MG63 (cell line): ENCODE results near the gene PRRX2. TPM values are rescaled to one million over a fixed set of nuclear protein-coding genes. Genes with fewer than 3 reads are reported as not detected.

Experiments
- DNase-seq: peaks from one replicate; pipeline ENCODE4 v3.0.0-alpha.2; 2020
- H3K27me3 ChIP-seq: fragments of 250-450 bp; sonication (Bioruptor Pico); 2 replicates; pipeline ENCODE4 v1.5.1; 2020; ENCODE audit warnings: mild to moderate bottlenecking, moderate library complexity
- H3K36me3 ChIP-seq: fragments of 250-450 bp; sonication (Bioruptor Pico); 2 replicates; pipeline ENCODE4 v1.5.1; 2020; ENCODE audit warnings: mild to moderate bottlenecking, moderate library complexity
- H3K4me3 ChIP-seq: fragments of 250-450 bp; sonication (Bioruptor Pico); 2 replicates; pipeline ENCODE4 v1.5.1; 2020; ENCODE audit warnings: mild to moderate bottlenecking, moderate library complexity
- H3K9me3 ChIP-seq: fragments of 250-450 bp; sonication (Bioruptor Pico); 2 replicates; pipeline ENCODE4 v1.5.1; 2020; ENCODE audit warnings: mild to moderate bottlenecking, moderate library complexity
- total RNA-seq: library from RNA; depleted of rRNA; stranded (reverse); fragments of >200 nt; shearing (Covaris generic); gene quantifications from 2 replicates; pipeline ENCODE4 v1.2.3, GENCODE V29; 2014; ENCODE audit warnings: low replicate concordance; rRNA removed

PRRX2 gene
- 20.1 and 38.4 TPM in 2 replicates for total RNA-seq

DNA sequence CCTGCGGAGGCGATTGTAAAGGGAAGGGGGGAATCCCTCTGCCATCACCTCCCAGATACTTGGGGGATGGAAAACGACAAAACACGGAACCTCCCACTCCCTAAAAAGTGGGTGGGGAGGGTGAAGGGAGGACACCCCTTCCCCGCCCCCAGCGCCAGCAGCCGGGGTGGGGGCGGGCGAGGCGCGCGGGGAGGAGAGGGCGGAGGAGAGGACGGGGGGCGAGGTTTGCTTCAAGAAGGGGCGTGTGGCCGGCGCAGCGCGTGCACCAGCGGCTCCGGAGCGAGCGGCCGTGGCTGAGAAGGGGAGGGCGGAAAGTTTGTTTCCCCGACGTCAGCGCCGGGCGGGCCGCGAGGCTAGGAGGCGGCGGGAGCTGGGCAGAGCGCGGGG lies at the start of gene PRRX2:
PRRX2 (plus strand) TSS at position 259 of the 387 bp plus-strand sequence. CDS start 221 bp downstream, outside the sequence.
- no peaks in the 10 kb centered on the region for H3K27me3 ChIP-seq
- H3K4me3 ChIP-seq = peak within 1 kb of the TSS; percentile 60
- H3K36me3 ChIP-seq = no peaks in the 10 kb centered on the region; the same call in 1 of the 2 replicates
- H3K9me3 ChIP-seq = no peaks in the 10 kb centered on the region
- DNase-seq = peak; percentile 69

DNA sequence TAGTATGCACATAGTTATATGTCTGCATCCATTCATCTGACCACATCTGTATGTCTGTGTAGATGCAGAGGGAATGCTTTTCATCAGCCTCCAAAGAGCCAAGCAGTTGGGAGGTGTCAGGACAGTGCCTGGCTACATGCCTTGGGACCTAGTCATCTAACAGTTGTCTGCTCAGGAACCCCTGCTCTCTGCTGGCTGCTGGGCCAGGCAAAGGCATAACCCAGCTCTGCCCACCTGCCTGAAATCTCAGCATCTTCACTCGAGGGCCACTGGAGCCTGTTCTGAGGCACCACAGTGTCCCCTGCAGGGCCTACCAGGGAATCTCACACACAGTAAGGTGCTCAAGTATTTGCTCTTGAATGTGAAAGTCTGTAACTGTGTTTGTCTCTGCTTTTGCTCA lies 48.3 kb upstream of the PRRX2 start:
- Histone ChIP-seq H3K36me3 (no peaks in the 10 kb centered on the region), H3K4me3 (no peak overlapping the region), H3K27me3 (no peaks in the 10 kb centered on the region), H3K9me3 (no peaks in the 10 kb centered on the region)
- peak; percentile 61 for DNase-seq

DNA sequence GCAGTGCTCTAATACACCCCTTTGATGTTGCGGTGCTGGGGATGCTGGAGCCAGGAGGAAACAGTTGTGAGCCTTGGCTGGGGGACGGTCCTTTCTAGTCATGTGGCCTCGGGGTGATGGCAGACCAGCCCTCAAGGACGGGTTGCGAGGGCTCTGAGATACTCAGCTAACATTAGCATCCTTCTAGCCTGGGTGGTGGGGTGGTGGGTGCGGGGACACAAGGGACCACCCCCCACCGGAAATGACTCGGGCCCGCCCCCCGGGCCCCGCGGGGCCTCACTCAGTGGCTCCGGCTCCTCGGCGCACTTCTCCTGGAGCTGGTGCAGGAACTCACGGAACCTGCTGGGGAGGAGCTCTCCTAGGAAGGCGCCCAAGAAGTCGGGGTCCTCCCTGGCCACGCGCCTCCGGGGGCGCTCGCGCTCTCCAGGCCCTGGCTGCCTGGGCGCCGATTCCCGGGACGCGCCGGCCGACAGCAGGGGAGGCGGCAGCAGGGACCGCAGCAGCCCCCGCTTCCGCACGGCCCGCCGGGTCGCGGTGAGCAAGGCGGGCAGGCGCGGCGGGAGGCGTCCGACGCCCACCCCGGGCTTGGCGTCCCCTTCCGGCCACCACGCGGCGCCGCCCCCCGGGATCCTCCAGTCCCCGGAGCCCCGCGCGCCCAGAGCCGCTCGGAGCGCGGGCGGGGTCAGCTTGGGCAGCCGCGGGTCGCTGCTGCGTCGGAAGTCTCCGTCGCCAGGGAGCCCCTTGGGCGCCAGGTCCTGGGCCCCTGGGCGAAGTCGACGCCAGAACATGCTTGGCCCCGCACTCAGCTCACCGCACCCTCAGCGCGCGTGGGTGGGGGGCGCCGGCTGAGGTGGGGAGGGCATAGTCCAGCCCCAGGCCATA lies 45.4 kb upstream of the PRRX2 start:
- no peak for DNase-seq

DNA sequence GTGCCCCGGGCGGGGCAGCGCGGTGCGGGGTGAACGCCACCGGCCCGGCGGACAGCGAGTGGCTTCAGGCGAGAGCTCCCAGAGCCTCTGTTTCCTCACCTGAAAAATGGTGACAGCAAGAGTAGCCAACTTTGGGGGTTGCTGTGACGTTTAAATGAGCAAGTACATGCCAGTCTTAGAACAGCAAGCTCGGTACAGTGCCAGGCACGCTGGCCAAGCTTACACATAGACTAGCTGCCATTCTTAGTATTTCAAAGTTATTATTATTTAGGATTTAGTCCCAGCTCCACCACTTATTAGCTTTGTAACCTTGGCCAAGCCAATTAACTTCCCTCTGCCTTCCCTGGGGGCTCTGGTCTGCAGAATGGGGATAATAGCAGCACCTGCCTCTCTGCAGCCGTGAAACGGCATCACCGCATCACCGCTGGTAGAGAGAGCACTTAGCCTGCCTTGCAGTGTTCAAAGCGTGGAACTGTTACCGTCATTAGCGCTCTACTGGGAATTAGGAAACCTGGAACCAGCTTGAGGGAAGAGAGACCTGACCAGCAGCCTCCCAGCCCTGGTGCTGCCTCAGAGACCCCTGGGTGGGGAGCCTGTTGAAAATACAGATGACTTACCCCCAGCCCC lies 44.7 kb upstream of the PRRX2 start, which contains the start of gene C9orf50:
C9orf50 (minus strand) TSS at position 433 of the 627 bp plus-strand sequence. CDS start 527 bp downstream, outside the sequence.
- no peak for DNase-seq
- Histone ChIP-seq H3K9me3 (no peaks in the 10 kb centered on the region), H3K36me3 (no peaks in the 10 kb centered on the region)

More for the DNA sequence above, 45.4 kb upstream of the PRRX2 start:
- Histone ChIP-seq H3K9me3 (no peaks in the 10 kb centered on the region), H3K4me3 (peak overlapping the region; percentile 35), H3K27me3 (no peaks in the 10 kb centered on the region), H3K36me3 (no peaks in the 10 kb centered on the region)

DNA sequence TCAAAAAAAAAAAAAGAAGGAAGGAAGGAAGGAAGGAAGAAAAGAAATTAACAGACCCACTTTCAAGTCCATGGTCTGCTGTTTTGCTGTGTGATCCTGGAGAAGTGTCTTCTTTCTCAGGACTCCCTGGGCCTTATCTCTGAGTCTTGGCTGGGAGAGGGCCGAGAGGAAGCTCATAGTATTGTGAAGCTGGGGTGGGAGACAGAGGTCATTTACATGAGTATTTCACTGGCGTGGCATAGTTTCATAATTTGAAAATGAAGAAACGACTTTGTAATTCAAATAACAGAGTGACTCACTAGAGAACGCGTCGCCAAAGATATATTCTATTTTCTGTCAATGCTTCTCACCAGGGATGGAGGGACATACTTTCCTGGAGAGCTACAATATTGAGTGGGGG lies 42.1 kb upstream of the PRRX2 start:
- peaks cover 17% of the 10 kb centered on the region for H3K36me3 ChIP-seq
- H3K9me3 ChIP-seq = no peaks in the 10 kb centered on the region
- H3K4me3 ChIP-seq = no peak overlapping the region
- no peaks in the 10 kb centered on the region for H3K27me3 ChIP-seq
- DNase-seq = no peak

More for the DNA sequence above, 44.7 kb upstream of the PRRX2 start, which contains the start of gene C9orf50:
- Histone ChIP-seq H3K4me3 (peak within 1 kb of the TSS; percentile 35), H3K27me3 (no peaks in the 10 kb centered on the region)

DNA sequence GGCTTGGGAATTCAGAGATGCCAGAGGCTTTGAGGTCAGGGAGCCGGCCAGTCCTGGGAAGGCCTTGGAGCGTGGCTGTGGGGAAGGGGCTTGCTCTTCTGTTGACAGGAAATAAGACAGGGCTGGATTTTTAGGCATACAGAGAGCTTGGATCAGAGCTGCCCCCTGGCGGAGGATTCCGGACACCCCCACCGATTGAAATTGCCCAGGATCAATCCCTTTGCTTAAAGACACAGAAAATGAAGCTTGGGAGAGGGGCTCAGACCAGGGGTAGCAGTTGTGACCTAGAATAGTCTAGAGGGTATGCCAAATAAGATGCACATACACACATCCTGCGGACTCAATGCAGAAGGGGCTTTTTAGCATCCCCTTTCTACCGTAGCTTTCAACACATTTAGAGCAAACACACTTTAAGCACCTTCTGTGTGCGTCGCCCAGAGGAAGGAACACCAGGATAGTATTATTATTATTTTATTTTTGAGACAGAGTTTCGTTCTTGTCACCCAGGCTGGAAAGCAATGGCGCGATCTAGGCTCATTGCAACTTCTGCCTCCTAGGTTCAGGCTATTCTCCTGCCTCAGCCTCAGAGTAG lies 41.2 kb upstream of the PRRX2 start:
- Histone ChIP-seq H3K4me3 (no peak overlapping the region), H3K27me3 (no peaks in the 10 kb centered on the region), H3K9me3 (no peaks in the 10 kb centered on the region), H3K36me3 (peaks cover 21% of the 10 kb centered on the region)
- peak; percentile 54 for DNase-seq

DNA sequence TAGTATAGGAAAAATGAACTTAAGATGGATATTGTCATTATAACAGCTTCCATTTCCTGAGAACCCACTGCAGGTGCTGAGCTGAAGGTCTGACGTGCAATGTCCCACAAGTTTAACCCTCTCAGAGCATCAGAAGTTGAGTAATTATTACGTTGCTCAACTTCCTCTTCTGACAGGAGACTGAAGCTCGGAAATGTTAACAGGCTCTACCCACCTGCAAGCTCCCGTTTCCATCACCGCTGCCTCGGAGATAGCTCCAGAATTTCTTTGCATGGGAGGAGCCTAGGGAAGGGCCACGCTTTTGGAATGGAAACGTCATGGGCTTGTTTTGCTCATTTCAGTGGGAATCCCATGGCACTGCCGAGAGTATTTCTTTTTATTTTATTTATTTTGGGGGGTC lies 40.5 kb upstream of the PRRX2 start:
- Histone ChIP-seq H3K9me3 (no peaks in the 10 kb centered on the region), H3K4me3 (no peak overlapping the region), H3K36me3 (peaks cover 26% of the 10 kb centered on the region), H3K27me3 (no peaks in the 10 kb centered on the region)
- DNase-seq = no peak

DNA sequence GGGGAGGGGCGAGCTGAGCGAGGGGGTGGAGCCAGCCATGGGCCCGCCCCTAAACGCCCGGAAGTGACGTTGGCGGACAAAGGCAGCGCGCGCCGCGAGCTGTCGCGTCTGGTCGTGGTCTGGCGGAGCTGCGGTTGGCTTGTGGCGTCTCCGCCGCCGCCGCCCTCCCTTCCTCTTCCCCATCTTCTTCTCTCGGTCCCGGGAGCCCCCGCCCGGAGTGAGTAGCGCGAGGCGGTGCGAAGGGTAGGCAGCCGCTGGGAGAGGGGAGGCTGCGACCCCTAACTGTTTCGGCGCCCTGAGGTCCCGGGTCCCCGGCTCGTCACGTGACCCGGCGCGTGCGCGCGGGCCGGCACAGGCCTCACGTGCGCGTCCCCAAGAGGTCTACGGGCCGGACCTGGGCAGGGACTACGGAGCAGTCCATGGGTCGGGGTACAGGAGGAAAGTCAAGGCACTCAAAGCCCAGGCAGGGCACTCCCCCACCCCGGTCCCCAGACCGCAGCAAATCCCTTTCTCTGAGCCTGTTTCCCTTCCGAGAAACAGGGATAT lies 39.3 kb upstream of the PRRX2 start, which contains the start of gene NTMT1:
NTMT1 (plus strand) TSS at position 85 of the 546 bp plus-strand sequence. CDS start 6,541 bp downstream, outside the sequence.
- DNase-seq = peak; percentile 74
- Histone ChIP-seq H3K4me3 (peak within 1 kb of the TSS; percentile 92), H3K9me3 (no peaks in the 10 kb centered on the region), H3K36me3 (peaks cover 33% of the 10 kb centered on the region), H3K27me3 (no peaks in the 10 kb centered on the region)

DNA sequence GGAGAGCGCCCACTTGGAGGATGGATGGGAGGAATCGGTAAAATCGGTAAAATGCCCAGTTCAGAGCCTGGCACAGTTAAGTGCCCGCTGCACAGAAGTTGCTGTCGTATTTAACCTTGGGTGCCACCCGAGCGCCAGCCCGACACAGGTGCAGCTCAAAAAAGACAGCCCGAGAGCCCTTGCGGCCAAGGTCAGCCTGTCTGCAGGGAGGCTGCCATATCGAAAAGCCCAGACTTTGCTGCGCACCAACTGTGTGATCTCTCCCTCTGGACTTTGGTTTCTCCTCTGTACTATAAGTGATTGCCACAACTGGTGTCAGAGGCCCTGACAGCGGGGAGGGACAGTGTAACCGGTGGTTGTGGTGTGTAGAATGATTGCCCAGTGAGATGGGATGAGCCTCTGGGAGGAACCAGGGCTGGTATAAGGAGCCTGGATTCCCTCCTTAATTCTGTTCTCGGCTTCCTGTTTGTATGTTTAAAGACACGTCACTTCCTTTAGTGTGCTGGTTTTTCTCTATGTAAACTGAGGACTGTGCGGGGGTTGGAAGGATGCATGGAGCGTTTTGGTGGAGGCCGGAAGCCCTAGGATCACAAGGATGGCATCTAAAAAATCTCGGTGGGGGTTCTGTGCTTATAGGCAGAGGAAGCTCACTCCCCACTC lies 38.7 kb upstream of the PRRX2 start:
- Histone ChIP-seq H3K27me3 (no peaks in the 10 kb centered on the region), H3K4me3 (peak overlapping the region; percentile 92), H3K36me3 (peaks cover 39% of the 10 kb centered on the region), H3K9me3 (no peaks in the 10 kb centered on the region)
- DNase-seq = peak; percentile 55

DNA sequence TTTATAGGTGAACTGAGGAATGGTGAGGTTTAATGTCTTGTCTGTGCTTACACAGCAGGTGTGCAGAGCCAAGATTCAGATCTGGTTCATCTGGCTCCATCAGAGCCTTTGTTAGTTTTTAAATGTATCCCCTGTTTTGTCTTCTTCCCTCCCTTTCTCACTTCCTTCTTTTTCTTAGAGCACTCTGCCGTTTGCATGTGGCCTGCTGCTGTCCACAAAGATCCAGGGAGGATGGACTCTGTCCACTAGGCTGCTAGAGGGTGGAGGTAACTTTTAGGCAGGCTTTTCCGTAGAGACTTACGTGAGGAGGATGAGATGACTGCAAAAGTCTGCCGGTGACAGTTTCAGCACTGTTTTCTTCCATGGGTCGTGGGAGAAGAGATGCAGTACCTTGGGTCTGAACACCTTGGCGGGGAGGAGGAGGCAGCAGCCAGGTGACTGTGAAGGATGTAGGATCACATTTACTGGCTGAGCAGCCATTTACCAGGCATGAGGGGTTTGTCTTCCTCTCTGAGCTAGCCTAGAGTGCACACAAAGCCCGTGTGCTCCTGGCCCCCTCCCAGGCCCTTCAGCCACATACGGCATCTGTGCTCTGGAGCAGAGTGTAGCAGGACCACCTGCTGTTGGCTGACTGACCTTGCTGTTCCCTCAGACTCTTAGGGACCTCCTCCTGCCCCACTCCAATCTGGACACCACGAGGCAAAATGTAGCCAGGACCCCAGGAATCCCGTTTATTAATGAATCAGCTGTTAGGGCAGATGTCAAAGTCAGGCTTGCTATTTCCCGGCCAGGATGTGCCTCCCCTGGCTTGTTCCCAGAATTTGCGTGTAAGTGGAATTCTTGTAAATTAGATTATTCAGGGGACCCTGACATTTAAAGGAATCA lies 37.6 kb upstream of the PRRX2 start:
- DNase-seq = no peak
- no peaks in the 10 kb centered on the region for H3K27me3 ChIP-seq
- H3K9me3 ChIP-seq = no peaks in the 10 kb centered on the region
- peaks cover 43% of the 10 kb centered on the region for H3K36me3 ChIP-seq
- peak overlapping the region; percentile 92 for H3K4me3 ChIP-seq

DNA sequence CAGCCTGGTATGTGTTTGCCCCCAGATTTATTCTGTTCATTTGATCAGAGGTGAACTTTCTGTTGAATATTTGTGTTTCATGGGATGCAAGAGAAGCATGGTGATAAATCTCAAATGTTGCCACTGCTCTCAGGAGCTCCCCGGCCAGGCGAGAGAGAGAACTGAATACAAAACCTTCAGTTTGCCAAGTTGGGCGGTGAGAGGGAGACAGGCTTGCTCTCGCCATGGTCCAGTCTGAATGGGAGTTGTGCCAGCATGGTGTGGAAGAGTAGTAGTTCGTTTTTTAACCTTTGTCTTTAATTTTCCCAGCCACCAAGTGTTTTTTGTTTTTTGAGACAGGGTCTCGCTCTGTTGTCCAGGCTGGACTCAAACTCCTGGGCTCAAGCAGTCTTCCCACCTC lies 36.7 kb upstream of the PRRX2 start:
- Histone ChIP-seq H3K36me3 (peaks cover 47% of the 10 kb centered on the region), H3K4me3 (no peak overlapping the region), H3K9me3 (no peaks in the 10 kb centered on the region), H3K27me3 (no peaks in the 10 kb centered on the region)
- no peak for DNase-seq

DNA sequence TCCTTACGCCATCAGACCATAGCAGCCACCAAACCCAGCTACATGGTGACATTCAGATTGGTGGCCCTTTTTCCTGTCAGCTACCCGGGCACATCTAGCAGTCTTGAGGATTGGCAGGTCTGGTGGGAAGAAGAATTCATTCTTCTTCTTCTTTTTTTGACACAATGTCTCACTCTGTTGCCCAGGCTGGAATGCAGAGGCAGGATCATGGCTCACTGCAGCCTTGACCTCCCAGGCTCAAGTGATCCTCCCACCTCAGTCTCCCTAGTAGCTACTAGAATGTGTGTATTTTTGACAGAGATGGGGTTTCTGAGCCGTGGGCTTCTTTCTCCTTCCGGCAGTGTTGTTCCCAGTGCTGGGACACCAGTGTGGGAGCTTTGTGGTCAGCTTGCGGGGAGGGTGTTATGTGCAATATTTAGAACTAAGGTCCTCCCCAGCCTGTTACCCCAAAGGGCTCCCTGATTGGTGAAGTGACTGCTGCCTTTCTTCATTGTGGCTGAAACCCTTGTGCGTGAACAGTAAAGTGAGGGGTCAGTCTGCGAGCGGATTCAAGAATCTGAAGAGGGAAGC lies 36.1 kb upstream of the PRRX2 start:
- Histone ChIP-seq H3K9me3 (no peaks in the 10 kb centered on the region), H3K4me3 (no peak overlapping the region), H3K27me3 (no peaks in the 10 kb centered on the region), H3K36me3 (peaks cover 50% of the 10 kb centered on the region)
- no peak for DNase-seq

DNA sequence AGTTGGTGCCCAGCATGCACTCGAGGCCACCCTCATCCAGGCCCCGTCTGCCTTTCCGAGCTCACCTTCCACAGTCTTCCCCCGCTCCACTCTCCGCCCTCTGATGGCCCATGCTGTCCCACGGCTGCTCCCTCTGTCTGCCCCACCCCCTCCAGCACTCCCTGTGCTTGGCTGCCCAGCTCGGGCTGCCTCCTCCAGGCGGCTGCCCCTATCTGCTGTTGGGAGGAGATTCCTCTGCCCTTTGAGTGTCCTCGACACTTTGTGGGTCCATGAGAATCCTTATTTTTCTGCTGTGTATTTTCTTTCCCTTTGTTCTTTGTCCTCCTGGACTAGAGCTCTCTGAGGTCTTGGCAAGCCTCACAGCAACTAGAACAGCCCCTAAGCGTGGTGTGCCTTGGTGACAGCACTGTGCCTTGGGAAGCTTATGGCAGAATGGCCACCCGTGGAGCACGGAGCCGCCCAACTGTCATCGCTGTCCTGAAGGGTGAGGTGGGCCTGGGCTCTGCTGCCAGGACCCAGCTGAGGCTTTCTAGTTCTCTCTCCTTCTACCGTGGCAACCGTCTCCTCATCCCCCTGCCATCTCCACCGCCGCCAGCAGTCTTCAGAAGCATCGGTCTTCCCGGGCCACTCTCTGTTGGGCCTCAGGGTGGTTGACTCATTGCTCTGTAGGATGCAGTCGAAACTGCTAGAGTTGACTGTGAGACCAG lies 34.3 kb upstream of the PRRX2 start:
- no peak overlapping the region for H3K4me3 ChIP-seq
- H3K9me3 ChIP-seq = no peaks in the 10 kb centered on the region
- no peaks in the 10 kb centered on the region for H3K27me3 ChIP-seq
- H3K36me3 ChIP-seq = peaks cover 66% of the 10 kb centered on the region
- DNase-seq = no peak

DNA sequence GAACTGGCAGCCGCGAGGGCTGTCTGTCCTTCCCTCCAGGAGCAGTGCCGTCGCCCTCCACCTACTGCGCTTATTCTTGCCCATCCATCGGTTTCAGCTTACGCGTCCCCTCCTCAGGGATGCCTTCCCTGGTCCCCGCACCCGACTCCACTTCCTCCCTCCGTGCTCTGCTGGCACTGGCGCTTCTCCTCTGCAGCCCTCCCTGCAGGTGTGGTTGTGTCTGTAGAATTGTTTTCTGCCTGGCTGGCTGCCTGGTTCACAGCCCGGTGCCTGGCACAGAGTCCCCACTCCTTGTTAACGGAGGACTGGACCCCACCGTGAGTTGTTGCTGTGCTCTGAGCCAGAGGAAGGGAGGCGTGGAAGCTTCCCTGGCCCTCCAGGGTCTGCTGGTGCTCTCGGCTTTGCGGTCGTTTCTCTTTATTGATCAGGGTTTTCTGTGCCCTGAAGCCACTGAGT lies 33.7 kb upstream of the PRRX2 start:
- Histone ChIP-seq H3K27me3 (no peaks in the 10 kb centered on the region), H3K4me3 (no peak overlapping the region), H3K36me3 (peaks cover 63% of the 10 kb centered on the region), H3K9me3 (no peaks in the 10 kb centered on the region)
- DNase-seq = no peak
